SHP77 treated with DMSO at 0.1 percent for 48 hours (cell line): ENCODE results near the gene CEP170.

Experiments
- DNase-seq: peaks from one replicate; lab custom pipeline; 2025; lab: John Stamatoyannopoulos, UW

The CEP170 gene

GRCh38 chr1:243267914-243268653 is 13.0 kb upstream of the CEP170 start:
- DNase-seq: no peak

DNA sequence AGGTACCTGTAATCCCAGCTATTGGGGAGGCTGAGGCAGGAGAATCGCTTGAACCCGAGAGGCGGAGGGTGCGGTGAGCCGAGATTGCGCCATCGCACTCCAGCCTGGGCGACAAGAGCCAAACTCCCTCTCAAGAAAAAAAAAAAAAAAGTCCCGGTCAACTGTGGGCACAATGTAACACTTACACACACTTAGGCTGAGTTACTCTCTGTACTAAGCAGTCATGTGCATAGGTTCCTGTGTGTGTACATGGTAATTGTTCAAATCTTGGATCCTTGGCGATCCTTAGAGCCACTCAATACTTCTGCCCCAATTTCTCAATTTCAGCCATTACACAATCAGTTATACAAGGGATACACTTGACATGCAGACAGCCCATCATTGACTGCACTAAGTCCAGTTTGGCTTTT is 12.4 kb upstream of the CEP170 start:
- DNase-seq: no peak

DNA sequence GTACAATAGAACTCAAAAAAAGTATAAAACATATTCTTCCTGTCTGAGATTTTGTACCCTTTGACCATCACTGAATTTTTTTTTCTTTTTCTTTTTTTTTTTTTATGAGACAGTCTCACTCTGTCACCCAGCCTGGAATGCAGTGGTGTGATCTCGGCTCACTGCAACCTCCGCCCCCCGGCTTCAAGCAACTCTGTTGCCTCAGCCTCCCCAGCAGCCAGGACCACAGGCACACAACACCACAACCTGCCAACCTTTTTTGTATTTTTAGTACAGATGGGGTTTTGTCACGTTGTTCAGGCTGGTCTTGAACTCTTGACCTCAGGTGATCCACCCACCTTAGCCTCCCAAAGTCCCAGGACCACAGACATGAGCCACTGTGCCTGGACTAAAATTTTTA is 11.2 kb upstream of the CEP170 start:
- DNase-seq: no peak

- no peak for DNase-seq
These were observed 9.6 kb upstream of the CEP170 start for GRCh38 chr1:243264717-243265116.

DNA sequence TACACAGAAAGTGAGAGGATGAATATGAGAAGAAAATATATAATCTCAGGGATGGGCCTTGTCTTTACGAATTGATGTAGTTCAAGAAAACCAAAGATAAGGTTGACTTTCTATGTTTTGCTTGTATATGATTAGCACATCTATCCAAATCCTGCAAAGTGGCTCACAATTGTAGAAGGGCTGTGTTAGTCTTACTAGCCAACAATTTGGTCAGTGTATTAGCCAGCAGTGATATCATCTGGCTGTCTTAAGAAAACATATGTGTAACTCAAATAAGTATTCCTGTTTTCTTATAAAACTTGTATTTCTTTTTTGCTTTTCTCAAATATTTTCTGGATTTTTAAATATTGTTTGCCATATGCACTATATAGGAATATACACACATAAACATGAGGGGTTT is 6.3 kb upstream of the CEP170 start:
- no peak for DNase-seq

DNA sequence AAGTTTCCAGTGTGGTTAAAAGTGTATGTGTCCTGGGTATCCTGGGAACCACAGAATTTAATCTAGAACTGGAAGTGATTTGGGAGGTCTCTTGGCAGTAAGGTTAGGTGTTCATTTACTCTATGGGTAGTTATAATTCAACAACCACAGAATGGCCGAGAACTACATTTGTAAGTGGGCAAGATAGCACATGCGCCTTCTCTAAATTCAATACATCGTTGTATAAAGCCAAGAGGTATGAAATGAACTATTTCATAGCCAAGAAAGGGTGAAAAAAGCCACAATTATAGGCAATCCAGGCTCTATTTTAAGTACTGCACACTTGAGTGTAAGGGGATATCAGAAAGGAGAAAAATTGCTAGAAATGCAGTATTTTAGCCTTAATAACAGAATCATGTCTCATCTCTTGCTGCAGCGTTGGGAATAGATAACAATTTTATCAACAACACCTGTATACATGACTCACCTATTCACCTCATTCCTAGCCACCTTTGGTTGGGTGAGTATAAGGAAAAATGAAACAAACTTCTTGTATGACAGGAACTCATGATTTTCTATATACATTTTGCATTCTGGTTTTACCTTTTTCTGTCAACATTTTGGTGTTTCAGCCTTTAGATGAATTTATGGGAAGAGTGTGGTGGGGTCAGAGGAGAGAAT is 5.3 kb upstream of the CEP170 start:
- no peak for DNase-seq

- DNase-seq: no peak
These were observed 3.6 kb upstream of the CEP170 start for GRCh38 chr1:243258731-243259130.

DNA sequence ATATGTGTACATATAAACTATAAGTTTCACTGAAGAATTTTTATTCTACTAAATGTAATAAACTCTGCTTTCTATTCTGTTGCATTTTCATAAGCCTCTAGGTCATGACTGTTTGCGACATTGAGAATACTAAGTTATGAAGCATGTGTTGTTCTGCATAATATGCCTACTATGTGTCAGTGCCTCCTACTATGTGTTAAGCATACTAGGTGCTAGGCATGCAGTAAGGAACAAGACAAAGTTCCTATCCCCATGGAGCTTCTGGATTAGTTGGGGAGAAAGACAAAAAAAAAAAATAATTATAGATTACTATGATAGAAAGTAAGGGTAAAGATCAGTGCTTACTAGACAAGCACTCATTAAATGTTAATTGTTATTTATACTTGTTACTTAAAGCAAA is 2.1 kb upstream of the CEP170 start:
- DNase-seq: no peak

- DNase-seq: no peak
These were observed 1.5 kb upstream of the CEP170 start for GRCh38 chr1:243256590-243256989.

GRCh38 chr1:243255791-243256512 is 871 bp upstream of the CEP170 start, which contains the start of gene SDCCAG8:
SDCCAG8 (plus strand) TSS chr1:243256041; CDS start chr1:243256174, 133 bp downstream.
- peak; percentile 99 for DNase-seq

DNA sequence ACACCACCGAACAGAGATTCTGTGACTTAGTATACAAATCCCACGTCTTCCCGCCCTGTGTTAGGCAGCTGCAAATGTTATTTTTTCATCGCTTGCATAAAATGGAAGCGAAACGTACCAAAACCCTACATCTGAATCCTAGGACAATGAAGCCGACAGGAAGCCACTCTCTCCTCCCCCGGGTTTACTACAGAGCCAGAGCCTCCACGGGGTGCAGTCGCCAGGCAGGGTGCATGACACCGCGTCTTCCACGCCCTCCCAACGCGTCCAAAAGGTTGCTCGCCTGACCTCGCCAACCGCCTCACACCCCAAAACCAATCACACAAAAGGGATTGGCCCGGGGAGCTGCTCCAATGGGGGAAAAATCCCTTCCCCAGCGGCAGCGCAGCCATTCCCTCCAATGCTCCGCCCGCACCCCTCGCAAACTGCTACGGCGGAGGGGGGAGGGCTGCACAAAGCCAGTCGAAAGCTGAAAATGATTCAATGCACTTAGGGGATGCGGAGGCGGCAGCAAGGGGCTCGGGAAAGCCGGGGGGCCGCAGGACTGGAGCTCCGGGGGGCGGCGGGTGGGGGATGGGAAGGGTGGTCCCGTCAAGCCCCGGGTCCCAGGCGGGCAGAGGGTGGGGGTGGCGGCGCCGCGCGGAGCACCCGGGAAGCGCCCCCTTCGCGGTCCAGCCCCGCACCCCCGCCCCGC is 701 bp downstream of the CEP170 start:
- DNase-seq: peak; percentile 38

- no peak for DNase-seq
These were observed 1.2 kb downstream of the CEP170 start for GRCh38 chr1:243253926-243254232.

GRCh38 chr1:243253211-243253925 is 1.7 kb downstream of the CEP170 start:
- no peak for DNase-seq

- DNase-seq: no peak
These were observed 3.5 kb downstream of the CEP170 start for GRCh38 chr1:243251539-243251938.

DNA sequence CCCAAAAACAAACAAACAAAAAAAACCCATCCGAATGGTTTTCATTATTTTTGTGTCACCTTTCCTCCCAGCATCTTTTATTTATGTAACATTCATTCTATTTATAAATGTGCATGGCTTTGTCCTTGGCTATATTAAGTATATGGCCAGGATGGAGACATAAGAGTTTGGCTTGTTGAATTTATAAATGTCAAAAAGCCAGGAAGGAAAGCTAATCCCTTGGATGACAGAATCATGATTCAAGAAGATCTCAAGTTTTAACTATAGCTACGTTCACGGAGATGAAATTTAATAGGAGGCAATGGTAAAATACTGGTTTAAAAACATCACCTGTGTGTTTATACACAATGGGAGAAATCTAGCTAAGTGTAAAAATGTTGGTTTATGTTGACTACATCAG is 5.0 kb downstream of the CEP170 start:
- no peak for DNase-seq

- DNase-seq: no peak
These were observed 5.9 kb downstream of the CEP170 start for GRCh38 chr1:243249214-243249613.

DNA sequence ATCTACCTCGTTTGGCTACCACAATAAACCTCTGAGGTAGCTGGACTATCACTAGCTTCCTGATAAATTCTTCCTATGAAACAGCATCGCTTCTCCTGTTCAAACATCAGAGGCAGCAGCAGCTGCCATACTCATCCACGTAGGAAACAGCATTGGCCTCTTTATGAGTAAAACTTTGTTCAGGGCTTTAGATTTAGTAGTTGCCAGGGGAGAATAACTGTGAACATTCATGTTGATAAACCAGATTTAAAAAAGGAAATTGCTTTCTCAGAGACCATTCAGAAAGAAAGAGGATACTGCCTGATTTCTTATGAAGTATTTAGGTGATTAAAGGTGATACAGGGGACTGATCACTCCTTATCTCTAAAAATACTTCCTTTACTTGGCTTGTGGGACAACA is 7.2 kb downstream of the CEP170 start:
- DNase-seq: no peak

GRCh38 chr1:243246916-243247315 is 8.2 kb downstream of the CEP170 start:
- no peak for DNase-seq

DNA sequence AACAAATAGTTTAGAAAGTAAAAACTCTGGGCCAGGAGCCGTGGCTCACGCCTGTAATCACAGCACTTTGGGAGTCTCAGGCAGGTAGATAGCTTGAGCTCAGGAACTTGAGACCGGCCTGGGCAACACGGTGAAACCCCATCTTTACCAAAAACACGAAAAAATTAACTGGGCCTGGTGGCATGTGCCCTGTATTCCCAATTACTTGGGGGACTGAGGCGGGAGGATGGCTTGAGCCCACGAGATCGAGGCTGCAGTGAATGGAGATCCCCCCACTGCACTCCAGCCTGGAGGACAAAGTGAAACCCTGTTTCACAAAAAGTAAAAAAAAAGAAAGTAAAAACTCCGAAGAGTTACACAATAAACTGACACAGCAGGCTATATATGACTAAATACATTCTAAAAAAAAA is 10.6 kb downstream of the CEP170 start:
- DNase-seq: no peak

DNA sequence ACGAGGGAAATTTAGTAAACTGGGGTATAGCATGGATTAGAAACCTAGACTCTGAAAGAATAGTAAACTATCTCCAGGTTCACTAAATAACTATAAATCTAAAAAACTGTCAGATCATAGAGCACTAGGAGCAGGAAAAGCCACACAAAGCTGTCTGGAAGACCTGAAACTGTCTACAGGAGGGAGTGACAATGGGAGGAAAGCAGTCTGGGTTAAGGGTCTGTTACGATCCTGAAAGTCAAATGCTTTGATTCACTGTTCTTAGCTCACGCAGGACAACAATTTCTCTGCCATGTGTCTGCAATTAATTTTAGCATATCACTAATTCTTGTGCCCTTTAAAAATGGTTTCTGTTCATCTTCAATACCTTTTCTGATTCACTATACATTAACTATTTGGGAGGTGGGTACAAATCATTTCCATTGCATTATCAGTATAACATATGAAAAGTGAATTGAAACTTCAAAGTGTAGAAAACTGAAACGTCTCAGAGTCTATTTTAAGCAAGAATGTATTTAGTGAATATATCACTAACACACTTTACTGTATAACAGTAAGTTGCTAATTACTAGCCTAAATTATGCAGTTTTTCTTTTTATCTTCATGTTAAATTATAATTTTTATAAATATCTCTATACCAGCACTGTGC is 18.4 kb downstream of the CEP170 start:
- no peak for DNase-seq

GRCh38 chr1:243234978-243235647 is 20.0 kb downstream of the CEP170 start:
- no peak for DNase-seq
